NCI-H524 (cell line): ENCODE measurements around the gene FAP.
A peak's percentile ranks its signal among the peaks of the same experiment; 100 is the strongest.

Source experiments
- DNase-seq, 2 experiments: peaks; one replicate each; lab custom pipeline; 2025; lab: John Stamatoyannopoulos, UW

Gene FAP, protein sequence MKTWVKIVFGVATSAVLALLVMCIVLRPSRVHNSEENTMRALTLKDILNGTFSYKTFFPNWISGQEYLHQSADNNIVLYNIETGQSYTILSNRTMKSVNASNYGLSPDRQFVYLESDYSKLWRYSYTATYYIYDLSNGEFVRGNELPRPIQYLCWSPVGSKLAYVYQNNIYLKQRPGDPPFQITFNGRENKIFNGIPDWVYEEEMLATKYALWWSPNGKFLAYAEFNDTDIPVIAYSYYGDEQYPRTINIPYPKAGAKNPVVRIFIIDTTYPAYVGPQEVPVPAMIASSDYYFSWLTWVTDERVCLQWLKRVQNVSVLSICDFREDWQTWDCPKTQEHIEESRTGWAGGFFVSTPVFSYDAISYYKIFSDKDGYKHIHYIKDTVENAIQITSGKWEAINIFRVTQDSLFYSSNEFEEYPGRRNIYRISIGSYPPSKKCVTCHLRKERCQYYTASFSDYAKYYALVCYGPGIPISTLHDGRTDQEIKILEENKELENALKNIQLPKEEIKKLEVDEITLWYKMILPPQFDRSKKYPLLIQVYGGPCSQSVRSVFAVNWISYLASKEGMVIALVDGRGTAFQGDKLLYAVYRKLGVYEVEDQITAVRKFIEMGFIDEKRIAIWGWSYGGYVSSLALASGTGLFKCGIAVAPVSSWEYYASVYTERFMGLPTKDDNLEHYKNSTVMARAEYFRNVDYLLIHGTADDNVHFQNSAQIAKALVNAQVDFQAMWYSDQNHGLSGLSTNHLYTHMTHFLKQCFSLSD

GRCh38 chr2:162243294-162243693 lies at the start of gene FAP:
Gene FAP, minus strand, starts transcription at chr2:162243445. Its CDS starts 118 bp downstream, at chr2:162243327.
- DNase-seq = no peak

DNA sequence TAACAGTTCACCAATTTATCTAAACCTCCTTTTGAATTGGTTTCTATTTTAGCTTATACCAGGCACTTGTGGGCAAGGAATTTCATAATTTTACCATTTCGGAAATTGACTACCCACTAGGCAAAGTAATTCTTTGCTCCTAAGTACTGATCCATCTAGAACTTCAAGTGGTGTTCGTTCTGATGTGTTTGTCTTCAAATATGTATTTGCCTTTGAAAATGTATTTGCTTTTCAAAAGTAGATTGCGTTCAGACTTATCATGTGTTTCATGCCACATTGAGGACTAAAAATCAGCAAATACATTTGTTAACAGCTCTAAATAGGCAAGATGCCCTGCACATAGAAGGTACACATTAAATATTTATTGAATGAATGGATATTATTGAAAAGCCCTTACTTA lies 48.5 kb upstream of the FAP start:
- no peak for DNase-seq

- DNase-seq = no peak
Measured at GRCh38 chr2:162282765-162283425, 39.6 kb upstream of the FAP start.

DNA sequence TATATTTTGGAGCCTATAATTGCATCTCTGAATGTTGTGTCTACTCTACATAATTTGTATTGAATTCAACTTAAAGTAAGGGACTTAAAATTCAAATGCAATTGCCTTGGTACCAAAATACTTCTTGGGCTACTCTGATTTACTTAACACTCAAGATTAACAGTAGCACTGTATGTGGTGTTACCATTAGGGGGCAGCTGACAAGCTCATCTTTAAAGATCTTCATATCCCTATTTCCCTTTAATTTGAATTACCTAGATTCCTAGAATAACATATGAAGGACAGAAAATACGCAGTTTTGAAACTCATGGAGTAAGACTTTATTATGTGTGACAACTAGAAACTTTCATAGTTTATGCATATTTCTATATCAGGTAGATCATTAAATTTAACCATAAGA lies 37.4 kb upstream of the FAP start:
- no peak for DNase-seq

DNA sequence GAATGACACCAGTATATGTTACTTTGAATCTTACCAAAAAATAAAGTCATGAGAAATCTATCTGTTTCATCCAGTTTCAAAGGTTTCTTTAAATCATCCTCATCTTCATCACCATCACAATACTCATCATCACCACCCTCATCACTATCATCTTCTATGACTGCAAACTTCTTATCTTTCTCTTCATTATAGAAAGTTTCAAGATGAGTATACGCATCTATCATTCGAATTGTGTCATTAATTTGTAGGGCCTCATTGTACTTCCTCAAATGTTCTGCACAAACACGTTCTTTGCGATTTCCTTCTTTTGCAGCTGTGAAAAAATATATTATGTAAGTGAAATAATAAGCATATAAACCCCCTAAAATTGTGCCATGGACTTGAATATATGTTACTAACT lies 34.1 kb upstream of the FAP start:
- DNase-seq = no peak

- DNase-seq = no peak
Measured at GRCh38 chr2:162267996-162268395, 24.8 kb upstream of the FAP start.

- no peak for DNase-seq
Measured at GRCh38 chr2:162267496-162267895, 24.3 kb upstream of the FAP start.

DNA sequence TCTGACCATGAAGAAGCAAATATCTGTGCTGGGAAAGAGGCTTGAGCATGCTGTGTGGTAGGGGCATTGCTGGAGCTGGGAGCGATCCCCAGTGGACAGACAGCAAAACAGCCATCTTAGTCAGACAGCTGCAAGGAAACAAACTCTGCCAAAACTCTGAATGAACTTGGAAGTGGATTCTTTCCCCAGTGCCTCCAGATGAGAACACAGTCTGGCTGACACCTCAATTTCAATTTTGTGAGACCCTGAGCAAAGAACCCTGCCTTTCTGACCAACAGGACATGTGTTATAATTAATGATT lies 23.2 kb upstream of the FAP start:
- DNase-seq = no peak

DNA sequence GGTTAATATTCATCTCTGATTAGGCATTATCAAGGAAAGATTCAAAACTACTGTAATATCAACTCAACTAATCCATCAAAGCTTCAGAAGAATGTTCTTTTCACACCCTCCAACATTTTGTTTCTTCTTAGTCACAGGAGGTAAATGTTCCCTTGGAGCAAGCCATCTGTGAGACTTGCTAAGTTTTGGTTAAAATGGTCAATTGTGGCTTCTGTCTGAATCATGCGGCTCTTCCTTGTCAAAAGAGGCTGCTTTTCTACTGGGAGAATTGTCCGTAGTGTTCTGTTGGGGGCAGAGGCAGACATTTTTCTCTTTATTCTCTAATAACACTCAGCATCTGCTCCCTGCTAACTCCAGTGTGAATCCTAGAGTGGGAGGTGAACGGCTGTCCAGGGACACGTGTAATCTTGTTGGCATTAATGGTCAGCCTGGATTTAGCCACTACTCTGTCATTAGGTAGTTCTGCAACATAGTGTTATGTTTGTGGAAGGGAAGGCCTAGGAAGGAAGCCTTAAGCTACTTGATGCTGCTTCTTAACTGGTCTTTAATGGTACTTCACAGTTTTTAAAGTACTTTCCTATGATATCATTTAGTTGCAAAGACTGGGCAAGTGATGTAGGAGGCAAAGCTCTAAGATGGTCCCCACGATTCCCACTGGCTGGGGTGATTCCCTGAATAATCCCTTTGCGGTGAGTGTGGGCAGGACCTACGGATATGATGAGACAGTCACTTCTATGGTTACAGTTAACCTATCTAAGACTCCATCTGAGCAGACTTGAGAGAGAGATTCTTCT lies 22.6 kb upstream of the FAP start:
- no peak for DNase-seq

DNA sequence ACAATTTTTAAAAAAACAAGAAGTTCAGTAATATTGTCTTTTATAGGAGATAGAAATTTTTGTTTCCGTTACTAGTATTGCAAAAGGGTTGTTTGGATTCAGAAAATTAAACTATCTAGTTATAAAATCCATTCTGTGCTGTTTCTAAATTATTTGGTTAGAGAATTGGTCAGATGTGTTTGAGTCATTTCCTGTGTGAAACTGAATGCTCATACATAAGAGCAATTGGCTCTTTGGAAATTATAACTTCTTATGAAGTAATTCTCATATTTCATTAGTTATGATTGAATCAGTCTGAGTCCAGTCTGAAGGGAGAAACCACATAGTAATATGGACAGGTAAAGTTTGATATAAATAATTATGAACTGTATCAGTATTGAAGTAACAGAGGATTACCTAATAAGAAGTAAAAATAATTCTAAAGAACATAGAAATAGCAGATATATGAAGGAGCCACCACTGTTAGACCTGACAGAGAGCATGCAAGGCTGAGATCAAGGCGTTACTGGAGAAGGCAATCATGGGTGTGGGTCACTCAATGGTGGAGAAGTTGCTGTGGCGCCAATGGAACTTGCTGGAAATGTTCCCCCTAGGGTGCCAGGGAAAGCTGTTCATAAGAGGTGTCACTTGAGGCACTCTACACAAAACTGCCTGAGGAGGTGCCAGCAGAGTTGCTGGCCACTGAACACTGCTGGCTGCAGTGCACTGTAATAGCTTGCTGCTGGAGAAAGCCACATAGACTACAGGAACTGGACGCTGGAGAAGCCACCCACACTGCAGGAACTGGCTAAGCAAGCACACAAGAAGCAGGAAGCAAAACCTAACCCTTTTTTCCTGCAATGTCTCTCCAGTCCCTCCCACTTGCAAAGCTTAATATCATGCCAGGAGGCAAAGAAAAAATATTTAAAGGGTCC lies 18.0 kb upstream of the FAP start:
- DNase-seq = no peak

- DNase-seq = no peak
Measured at GRCh38 chr2:162258686-162259085, 15.4 kb upstream of the FAP start.

DNA sequence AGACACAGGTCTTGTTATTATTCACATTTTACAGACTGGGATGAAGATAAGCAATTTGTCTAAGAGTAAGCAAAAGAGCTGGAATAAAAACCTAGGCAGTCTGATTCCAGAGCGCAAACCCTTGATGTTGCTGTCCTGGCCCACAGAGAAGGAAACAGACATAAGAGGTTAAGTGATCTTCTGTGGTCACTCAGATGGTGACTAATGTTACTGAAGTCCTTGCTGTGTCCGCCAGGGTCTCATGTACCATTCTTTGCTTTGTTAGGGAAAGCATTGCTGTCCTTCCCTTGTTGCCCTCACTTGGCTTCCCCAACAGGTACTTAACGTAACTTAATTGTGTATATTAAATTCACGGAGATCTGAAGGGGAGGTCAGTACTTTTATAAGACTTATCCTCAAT lies 14.9 kb upstream of the FAP start:
- no peak for DNase-seq

- no peak for DNase-seq
Measured at GRCh38 chr2:162257425-162257824, 14.2 kb upstream of the FAP start.

DNA sequence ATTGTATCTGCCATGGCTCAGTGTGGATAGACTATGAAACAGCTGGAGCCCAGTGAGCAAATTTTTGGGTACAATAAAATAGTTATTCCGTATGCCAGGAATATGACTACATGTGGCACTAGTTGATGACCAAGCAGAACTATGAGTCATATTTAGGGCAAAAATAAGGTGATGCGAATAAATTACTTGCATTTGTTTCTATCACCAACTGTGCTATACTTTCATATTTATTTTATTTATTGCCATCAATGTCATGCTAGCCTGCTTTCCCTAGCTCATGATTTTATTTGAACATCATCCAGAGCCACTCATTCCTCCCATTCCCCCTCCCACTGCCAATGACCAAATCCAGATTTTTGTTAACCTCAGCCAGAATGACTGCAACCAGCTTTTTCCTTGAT lies 13.3 kb upstream of the FAP start:
- DNase-seq = no peak

GRCh38 chr2:162254236-162254871 lies 11.1 kb upstream of the FAP start:
- DNase-seq = no peak

DNA sequence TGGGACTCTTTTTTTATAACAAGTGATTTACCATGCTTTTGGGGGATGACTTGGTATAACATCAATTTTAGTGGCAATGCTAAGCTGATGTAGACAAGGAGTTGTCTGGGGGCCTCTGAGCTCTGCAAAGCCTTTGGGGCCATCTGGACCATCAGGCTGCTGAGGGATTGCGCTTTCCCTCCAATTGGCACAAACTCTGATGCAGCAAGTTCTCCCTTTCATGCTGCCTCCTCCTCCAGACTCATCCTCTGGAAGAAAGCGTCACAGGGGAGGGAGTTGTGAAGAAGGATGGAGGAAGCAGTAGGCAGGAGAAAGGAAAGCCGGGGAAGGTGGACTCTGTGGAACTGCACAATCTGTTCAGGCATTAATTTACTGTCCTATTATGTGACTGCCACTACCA lies 10.2 kb upstream of the FAP start:
- DNase-seq = peak in 1 of 2 experiments; percentile 45

GRCh38 chr2:162252153-162252552 lies 8.9 kb upstream of the FAP start:
- no peak for DNase-seq

- no peak for DNase-seq
Measured at GRCh38 chr2:162245781-162246180, 2.5 kb upstream of the FAP start.

- DNase-seq = peak in 1 of 2 experiments; percentile 19
Measured at GRCh38 chr2:162245061-162245460, 1.8 kb upstream of the FAP start.

GRCh38 chr2:162244541-162245031 lies 1.3 kb upstream of the FAP start:
- DNase-seq = no peak
